ENCODE results near the gene MKLN1.
"Not testable (repeated sequence)": the region's sequence is repeated elsewhere in the genome, so short reads cannot be mapped to it uniquely, and the experiment has no call there.

The MKLN1 gene

DNA sequence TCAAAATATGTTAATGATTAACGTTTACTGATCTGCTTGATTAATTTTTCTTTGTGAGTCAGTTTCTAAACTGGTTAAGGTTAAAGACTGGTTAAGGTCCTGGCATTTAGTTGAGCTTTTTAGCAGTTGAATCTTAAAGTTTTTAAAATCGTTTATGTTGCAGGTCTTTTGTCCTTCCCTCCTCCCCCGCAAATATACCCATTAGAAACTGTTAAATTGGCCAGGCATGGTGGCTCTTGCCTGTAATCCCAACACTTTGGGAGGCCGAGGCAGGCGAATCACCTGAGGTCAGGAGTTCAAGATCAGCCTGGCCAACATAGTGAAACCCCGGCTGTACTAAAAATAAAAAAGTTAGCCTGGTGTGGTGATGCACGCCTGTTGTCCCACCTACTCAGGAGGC, 127.9 kb downstream of the MKLN1 start:
- in situ Hi-C loops (cut with MboI; ENCODE audit: low sequenced_read_pairs) = no loop called here

DNA sequence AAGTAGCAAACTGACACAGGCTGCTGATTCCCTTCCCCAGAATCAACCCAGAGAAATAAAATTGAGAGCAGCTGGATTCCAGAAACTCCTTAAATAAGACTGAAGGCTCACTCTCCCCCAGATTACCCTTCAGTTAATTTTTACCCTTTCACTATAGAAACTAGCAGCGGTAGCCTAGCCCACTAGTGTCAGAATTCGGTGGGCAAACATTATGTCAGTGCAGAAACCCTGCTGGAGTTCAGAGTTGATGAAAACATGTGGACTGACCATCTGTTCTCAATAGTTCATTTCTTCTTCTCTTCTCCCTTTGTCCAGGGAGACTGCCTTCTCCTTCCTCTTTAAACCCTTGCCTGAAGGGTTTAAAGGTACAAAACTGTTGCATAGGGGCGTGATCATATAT, 128.7 kb downstream of the MKLN1 start:
- in situ Hi-C loops (cut with MboI; ENCODE audit: low sequenced_read_pairs) = no loop called here

DNA sequence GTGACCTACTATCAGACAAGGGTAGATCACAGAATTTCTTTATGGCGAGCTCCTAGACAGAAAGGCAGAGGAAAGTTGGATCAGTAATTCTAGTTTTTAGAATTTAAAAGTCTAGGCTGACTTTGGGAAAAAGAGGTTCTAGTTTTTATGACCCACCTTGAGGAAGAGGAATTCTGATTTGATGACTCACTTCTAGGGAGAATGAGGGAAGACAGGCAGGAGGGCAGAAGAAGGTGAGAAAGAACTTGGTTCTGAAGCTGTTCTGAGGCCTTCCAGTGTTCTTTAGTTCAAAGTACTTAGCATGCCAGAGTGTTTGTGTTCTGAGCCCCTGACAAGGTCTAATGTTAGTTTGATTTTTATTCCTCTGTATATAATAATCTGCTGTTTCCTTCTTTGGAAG, 131.6 kb downstream of the MKLN1 start:
- in situ Hi-C loops (cut with MboI; ENCODE audit: low sequenced_read_pairs) = no loop called here

DNA sequence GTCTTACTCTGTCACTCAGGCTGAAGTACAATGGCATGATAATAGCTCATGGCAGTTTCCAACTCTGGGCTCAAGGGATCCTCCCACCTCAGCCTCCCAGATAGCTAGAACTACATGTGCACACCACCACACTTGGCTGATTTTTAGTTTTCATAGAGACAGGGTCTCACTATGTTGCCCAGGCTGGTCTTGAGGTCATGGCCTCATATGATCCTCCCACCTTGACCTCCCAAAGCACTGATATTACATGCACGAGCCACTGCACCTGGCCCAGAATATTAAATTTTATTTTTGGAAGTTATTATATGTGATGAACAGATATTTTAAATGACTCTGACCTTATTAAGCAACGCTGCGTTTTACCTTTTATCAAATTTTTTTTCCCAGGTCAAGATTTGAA, 134.4 kb downstream of the MKLN1 start:
- in situ Hi-C loops (cut with MboI; ENCODE audit: low sequenced_read_pairs) = no loop called here

DNA sequence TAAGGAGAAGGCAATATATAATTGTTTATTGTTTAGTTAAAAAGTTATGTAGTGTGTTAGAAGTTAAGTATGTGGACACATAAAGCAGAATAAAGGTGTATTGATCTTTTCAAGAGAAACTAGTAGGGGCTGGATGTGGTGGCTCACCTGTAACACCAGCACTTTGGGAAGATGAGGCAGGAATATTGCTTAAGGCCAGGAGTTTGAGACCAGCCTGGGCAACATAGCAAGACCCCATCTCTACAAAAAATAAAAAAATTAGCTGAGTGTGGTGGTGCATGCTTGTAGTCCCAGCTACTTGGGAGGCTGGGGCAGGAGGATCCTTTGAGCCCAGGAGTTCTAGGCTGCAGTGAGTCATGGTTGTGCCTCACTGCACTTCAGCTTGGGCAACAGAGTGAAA, 135.0 kb downstream of the MKLN1 start:
- in situ Hi-C loops (cut with MboI; ENCODE audit: low sequenced_read_pairs) = not testable (repeated sequence)

DNA sequence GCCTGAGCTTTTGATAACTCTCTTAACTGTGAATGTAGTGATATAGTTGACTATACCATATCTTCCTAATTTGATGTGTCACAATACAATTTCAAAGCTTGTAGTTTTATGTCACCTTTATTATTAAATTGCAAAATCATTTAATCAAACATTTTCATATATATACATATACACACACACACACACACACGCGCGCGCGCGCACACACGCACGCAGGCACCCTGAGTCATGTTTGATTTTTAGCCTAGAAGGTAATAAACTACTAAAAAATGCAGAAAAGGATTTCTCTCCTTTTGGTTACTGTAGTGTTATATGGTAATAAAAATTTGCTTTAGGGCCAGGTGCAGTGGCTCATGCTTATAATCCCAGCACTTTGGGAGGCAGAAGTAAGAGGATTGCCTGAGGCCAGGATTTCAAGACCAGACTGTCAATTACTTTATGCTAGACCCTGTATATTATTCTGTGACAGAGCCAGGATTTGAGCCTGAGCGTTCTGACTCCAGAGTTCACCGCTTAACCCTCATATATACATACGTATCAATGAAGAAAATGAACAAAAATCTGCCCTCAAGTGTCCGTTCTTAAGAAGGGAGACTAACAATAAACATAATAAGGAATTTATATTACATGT, 139.2 kb downstream of the MKLN1 start:
- in situ Hi-C loops (cut with MboI; ENCODE audit: low sequenced_read_pairs) = no loop called here

DNA sequence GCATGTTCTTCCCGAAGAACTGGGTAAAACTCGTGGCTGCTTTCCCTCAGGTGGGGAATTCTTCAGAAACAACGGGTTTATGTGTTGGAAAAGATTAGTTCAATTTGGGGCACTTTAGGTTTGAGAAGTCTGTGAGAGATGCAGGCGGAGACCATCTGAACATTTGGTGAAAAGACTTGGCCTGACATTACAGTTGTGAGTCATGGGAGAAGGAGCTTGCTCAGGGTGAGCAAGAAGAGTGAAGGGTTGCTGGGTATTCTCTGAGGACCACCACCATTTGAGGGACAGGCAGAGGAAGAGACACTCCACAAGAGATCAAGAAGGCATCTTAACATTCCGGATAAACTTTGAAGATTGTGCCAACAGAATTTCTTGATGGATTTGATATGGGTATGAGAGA, 140.1 kb downstream of the MKLN1 start:
- in situ Hi-C loops (cut with MboI; ENCODE audit: low sequenced_read_pairs) = no loop called here

DNA sequence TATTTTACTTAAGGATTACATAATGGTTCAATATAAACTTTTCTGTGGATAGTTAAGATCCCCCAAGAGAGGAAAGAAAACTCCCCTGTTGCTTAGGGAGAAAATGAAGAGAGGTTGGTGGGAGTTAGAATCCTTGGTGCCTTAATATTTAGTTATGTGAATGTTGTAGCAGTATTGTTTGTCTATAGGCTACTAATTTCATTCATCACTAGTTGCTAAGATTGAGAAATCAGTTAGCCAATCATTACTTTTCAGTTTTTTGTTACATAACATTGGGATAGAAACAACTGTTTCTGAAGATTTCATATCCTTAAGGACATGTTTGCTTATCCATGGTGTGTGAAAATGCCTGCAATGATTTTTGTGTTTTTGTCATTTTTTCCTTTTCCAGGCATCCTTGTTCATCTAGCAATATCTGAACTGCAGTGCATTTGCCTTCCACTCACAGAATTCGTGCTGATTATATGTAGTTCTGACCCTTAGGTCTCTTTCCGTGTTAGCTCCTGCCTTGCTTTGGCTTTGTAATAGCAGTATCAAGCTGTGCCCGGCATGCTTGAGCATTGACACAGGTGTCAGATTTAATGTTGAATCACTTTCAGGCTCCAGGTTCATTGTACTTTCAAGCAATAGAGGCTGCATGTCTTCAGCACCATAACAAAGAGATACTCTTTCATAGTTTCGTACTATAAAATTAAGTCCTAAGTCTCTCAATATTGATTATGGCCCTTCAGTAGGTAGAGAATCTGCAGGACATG, 143.8 kb downstream of the MKLN1 start:
- in situ Hi-C loops (cut with MboI; ENCODE audit: low sequenced_read_pairs) = no loop called here

DNA sequence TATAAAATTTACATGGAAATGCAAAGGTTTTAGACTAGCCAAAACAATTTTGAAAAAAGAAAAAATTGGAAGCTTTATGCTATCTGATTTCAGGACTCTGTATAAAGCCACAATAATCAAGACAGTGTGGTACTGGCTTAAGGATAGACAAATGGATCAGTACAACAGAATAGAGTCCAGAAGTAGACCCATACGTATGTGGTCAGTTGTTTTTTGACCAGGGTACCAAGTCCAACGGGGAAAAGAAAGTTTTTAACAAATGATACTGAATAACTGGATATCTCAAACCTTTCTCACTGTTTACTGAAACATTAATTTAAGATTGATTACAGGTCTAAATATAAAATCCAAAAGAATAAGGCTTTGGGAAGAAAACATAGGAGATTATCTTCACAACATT, 149.1 kb downstream of the MKLN1 start:
- in situ Hi-C loops (cut with MboI; ENCODE audit: low sequenced_read_pairs) = no loop called here

DNA sequence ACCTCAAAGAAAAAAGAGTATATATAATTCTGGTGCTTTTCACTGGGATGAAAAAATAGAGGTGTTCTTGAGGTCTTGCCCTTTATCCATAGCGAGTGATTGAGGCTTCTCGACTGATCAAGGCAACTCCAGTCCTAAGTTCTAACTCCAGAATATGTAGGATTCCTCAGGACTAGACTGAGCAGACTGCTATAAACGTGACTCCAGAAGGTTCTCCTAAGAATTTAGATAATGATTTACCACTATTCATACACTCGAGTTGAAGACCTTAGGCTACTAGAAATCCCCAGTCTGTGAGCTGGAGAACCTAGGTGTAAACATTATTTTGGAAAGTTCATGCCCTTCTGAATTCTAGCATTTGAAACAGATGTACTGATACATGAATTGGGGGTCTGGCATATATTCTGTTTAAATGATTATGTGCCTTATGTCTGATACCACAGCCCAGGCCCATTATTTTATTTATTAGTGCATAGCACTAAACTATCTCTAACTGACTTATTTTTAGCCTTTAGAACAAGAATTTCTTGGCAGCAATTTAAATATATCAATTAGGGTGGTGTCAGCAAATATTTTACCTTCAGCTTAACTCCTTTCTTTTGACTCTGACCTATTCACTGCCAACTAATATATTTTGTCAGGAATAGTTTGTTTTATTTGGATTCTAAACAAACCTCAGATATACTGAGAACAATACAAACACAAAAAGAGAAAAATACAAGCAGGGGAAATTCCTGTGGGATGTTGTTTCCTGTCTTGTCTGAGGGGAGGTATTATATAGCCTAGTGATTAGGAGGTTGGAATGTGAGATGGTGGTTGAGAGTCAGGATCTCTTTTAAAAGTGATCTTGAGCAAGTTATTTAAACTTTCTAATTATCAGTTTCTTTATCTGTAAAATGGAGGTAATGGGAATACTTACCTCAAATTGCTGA, 153.0 kb downstream of the MKLN1 start:
- in situ Hi-C loops (cut with MboI; ENCODE audit: low sequenced_read_pairs) = no loop called here

DNA sequence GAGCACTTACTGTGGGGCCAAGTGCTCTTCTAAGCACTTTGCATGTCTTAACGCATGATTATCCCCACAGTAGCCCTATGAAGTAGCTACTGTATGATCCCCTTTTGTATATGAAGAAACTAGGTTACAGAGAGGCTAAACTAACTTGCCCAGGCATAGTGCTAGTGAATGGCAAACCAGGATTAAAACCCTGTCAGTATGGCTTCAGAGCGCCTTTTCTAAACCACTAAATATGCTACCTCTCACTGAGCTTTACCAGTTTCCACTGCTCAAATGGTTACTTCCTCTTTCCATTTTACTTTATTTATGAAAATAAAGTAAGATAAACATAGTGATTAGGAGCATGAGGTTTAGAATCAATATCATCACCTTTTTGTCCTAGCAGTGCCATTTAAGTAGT, 155.1 kb downstream of the MKLN1 start:
- in situ Hi-C loops (cut with MboI; ENCODE audit: low sequenced_read_pairs) = no loop called here

DNA sequence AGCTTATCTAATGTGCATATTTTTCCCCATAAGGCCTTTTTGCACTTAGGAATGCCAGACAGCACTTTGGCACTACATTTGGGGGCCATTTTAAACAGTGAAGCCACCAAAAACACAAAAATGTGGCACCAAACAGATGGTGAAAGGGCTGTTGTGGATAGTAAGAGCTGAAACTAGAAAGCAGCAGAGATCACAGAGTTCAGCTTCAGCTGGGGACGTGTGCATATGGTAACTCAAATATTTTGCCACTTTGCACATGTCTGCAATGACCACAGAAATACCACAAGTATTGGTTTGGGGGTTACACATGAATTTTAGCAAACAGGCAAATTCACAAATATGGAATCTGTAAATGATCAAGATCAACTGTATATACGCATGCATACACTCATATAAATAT, 155.9 kb downstream of the MKLN1 start:
- in situ Hi-C loops (cut with MboI; ENCODE audit: low sequenced_read_pairs) = no loop called here

DNA sequence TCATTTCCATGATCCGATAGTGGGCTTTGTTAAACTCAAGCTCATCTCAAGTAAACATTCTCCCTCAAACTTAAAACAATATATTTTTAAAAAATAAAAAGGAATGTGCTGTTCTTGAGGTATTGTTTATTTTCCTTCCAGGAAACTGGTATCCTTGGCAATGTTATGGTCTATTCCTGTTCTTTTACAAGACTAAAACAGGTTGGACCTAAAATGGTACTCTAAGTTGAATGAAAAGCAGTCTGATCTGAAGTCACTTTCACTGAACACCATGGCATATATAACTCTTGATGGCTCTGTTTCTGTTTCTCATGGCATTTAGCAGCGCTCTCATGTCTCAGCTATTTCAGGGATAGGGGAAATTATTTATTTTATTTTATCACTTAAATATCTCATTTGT, 158.7 kb downstream of the MKLN1 start:
- in situ Hi-C loops (cut with MboI; ENCODE audit: low sequenced_read_pairs) = no loop called here

DNA sequence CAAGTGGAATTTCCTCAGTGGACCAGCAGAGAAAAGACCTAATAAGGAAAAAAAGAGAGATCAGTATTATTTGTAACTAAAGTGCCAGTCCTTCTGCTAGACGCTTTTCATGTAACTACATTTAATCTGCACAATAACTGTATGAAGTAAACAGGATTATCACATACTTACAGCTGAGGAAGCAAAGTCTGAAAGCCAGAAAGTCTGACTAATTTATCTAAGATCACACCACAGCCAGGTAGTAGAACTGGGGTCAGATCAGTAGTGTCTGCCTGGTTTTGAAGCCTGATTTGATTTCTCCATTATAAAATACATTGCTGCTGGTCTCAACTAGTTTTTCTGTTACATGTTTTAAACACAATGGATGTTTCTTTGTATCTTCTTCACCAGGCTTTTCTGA, 159.5 kb downstream of the MKLN1 start:
- in situ Hi-C loops (cut with MboI; ENCODE audit: low sequenced_read_pairs) = no loop called here

DNA sequence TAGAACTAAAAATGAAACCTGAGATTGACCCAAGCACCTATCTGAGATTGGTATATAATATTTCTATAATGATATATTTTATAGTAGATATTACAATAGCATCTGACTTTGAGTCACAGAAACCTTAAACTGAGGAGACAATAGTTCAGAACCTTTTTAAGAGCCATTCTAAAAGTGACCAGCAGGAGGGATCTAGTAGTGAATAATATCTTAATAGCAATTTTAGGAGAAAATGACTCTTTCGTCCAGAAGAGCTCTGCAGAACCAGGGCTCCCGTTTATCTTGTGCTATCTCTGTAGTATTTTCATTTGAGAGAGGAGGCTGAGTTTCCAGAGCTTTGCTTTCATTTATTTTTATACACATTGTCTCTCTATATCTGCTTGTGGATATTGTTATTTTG, 160.7 kb downstream of the MKLN1 start:
- in situ Hi-C loops (cut with MboI; ENCODE audit: low sequenced_read_pairs) = no loop called here

DNA sequence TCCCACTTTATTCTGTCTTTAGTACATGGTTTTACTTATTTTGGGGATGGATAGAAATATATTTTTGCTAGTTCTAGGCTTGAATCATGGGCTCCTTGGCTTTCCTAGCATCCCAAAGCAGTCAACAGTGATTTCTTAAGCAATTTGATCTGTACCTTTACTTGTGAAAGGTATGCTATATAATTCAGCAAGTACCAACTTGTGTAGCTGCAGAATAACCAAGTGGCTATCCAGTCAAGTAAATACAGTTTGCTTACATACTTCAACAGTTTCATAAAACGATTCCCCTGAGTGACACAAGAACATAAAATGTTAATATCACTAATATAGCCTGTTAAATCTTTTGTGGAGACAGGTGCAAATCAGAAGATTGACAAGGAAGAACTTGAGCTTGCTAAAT, 161.5 kb downstream of the MKLN1 start:
- in situ Hi-C loops (cut with MboI; ENCODE audit: low sequenced_read_pairs) = no loop called here

DNA sequence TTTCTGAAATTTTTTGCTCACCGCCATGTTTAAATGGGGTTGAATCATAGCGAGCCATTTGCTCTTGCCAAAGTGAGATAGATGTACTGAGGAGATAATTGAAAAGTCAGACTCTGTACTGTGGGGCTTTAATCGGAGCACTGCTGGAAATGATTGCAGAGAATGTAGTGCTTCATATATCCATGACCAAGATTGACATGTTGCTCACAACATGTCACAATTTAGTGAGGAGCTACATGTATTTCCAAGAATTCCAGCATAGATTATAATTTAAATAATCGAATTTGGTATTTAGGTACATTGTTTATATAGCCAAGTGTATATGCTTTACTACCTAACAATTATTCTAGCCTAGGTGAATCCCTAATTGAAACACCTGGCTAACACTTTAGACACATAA, 162.2 kb downstream of the MKLN1 start:
- in situ Hi-C loops (cut with MboI; ENCODE audit: low sequenced_read_pairs) = no loop called here

DNA sequence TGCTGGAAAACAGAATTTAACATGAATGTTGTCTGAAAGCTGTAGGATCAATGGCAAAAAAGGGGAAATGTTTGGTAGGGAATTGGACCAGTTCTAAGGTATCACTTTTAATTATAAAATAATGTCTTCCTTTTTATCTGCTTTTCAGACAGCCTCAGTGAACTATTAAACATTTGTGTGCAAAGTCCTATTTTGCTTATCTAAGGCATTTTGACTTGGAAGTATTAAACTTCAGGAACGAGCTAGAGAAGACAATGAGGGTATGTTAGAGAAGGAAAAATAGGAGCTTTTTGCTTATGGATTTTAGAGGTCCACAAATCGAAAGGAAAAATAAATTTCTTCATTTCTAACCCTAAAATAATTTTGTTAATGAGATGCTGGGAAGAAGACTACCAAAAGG, 165.4 kb downstream of the MKLN1 start:
- in situ Hi-C loops (cut with MboI; ENCODE audit: low sequenced_read_pairs) = no loop called here

DNA sequence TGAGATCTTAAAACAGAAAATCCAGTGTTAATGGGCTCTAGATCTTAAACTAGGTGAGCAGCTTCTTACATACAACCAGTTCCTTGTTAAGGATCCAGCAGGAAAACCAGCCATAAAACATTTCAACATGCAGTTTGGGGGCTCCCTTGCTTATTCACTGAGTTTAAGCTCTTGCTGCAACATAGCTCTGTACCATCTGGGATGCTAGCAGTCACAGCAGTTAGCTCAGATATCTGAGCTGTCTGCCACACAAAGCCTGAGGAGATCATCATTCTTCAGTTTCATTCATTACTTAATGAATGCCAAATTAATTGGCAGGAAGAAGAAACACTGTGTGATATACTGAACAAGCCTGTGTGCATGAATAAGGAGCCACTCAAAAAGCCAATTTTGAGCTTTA, 165.9 kb downstream of the MKLN1 start:
- in situ Hi-C loops (cut with MboI; ENCODE audit: low sequenced_read_pairs) = no loop called here

DNA sequence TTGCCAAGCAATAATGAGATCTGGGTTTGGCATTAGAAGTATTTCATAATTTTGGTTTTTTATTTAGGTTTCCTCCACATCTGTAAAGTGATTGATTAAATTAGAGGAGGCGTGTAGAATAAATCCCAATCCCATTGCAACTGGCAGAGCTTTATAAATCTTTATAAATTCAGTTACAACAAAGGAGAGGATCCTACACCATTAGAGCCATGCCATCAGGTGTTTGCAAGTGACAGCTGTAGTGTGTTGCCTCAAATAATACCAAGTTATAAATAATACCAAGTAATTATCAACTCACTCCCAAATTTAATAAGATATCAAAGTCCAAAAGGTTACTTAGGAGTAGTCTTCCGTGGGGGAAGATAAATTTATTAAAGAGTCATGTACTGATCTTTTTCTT, 166.5 kb downstream of the MKLN1 start:
- in situ Hi-C loops (cut with MboI; ENCODE audit: low sequenced_read_pairs) = no loop called here

DNA sequence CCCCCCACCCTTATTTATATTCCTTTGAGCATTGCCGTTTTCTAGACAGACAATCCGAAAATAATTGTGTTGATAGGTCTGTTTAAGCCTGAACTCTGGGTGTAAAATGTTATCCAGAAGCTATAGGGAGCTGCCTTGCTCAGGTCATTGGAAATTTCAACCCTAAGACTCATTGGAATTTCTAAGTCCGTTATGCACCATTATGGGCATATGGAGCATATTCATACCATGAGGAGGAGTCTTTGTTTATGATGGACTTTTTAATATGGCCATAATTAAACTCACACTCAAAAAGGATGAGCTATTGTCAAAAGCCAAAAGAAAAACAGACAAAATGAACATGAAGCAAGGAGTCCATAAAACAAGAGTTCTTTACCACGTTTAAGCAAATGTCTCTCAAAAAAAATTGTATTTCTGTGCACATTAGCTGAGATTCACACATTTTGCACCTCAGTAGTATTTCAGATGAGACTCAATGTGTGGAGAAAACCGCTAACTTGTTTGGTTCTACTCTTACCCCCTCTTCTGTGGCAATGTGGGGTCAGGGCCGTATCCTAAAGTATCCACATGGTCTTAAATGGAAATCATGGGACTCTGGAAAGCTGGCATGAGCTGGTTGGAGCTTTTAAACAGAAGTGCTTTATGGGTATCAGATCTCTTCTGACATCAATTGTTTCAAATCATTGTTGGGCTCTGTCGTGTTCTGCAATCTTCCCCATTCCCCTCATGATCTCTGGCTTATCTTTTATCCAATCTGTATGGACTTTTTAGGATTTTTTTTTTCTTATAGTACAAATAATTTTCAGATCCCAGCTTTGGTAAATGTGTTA, 168.2 kb downstream of the MKLN1 start:
- in situ Hi-C loops (cut with MboI; ENCODE audit: low sequenced_read_pairs) = no loop called here

Measured in HL-60/S4 treated with phorbol 12-myristate 13-acetate at 8.2 ng/mL for 4 days and 3 days (cell line).